AG10803 (cell line): Measurements from ENCODE around the gene PRPF18.
A peak's percentile ranks its signal among the peaks of the same experiment; 100 is the strongest.
"Not testable (repeated sequence)": the region's sequence is repeated elsewhere in the genome, so short reads cannot be mapped to it uniquely, and the experiment has no call there.

Experiments used
- DNase-seq: peaks from one replicate; pipeline ENCODE4 v3.0.0; 2010; ENCODE audit warnings: low read depth
- H3K4me3 ChIP-seq: 2 replicates; pipeline ENCODE4 v1.5.1; 2011; ENCODE audit warnings: mild to moderate bottlenecking, low read length, control low read depth
- TF ChIP-seq, protein P1 (sequence below): conservative IDR thresholded peaks from 2 replicates; pipeline ENCODE4 v1.5.1; 2011; ENCODE audit warnings: mild to moderate bottlenecking, low read length, control low read depth, inconsistent platforms

Gene PRPF18

DNA sequence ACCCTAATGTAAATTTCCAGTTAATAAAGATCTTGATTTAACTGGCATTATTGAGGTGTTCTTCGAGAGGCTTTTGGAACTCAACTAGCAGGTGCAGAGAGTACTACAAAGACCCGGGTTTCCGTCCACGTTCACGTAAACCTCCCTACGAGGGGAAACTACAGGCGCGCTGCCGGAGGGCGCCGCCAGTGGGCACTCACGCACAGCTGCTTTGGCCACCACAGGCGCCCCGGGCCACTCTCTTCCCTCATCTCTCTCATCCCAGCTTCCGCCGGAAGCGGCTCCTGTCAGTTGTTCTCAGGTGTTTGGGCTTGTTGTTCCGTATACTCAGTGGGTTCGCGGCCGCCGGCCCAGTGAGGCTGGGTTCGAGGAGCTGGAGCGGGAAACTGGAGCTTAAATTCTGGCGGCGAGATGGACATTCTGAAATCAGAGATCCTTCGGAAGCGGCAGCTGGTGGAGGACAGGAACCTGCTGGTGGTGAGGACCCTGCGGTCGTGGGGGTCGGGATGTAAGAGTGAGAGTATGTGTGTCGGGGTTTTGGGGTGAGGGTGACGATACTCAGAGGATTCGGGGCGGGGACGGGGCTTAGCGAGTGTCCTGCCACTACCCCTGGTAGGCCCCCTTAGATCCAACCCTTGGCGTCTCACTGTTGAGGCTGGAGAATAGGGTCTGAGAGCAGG is at the start of gene PRPF18:
Gene PRPF18, plus strand, starts transcription at position 290 of the 680 bp plus-strand sequence. Its CDS starts 122 bp downstream, at position 412.
- TF ChIP-seq, protein P1, sequence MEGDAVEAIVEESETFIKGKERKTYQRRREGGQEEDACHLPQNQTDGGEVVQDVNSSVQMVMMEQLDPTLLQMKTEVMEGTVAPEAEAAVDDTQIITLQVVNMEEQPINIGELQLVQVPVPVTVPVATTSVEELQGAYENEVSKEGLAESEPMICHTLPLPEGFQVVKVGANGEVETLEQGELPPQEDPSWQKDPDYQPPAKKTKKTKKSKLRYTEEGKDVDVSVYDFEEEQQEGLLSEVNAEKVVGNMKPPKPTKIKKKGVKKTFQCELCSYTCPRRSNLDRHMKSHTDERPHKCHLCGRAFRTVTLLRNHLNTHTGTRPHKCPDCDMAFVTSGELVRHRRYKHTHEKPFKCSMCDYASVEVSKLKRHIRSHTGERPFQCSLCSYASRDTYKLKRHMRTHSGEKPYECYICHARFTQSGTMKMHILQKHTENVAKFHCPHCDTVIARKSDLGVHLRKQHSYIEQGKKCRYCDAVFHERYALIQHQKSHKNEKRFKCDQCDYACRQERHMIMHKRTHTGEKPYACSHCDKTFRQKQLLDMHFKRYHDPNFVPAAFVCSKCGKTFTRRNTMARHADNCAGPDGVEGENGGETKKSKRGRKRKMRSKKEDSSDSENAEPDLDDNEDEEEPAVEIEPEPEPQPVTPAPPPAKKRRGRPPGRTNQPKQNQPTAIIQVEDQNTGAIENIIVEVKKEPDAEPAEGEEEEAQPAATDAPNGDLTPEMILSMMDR: peak; percentile 95
- H3K4me3 ChIP-seq: peak within 1 kb of the TSS; percentile 100
- DNase-seq: peak; percentile 92

DNA sequence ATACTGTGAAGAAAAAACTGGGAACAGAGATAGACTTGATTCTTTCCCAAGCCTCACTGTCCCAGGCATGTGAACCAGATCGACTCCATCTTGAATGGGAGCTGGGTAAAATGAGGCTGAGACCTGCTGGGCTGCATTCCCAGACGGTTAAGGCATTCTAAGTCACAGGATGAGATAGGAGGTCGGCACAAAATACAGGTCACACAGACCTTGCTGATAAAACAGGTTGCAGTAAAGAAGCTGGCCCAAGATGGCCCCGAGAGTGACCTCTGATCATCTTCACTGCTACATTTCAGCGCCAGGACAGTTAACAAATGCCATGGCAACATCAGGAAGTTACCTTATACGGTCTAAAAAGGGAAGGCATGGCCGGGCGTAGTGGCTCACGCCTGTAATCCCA is 48.8 kb upstream of the PRPF18 start:
- H3K4me3 ChIP-seq, DNase-seq: not testable (repeated sequence)

GRCh38 chr10:13542533-13542932 is 44.2 kb upstream of the PRPF18 start:
- DNase-seq: no peak

DNA sequence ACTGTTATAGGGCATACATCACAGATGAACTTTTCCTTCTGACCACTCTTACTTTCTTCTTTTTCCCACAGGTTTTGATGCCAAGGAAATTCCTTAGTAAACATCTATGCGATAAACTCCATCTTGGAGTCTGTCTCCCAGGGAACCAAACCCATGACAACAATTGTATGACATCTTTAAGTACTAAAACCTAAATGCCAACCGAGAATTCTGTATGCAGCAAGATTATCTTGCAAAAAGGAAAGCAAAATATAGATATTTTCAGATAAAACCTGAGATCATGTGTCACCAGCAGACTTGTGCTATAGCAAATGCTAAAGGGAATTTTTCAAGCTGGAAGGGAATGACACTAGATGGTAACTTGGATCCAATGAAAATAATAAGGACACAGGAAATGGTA is 36.0 kb upstream of the PRPF18 start:
- TF ChIP-seq, protein P1: no peak
- H3K4me3 ChIP-seq: no peak overlapping the region
- DNase-seq: no peak

More at GRCh38 chr10:13542533-13542932, 44.2 kb upstream of the PRPF18 start:
- no peak overlapping the region for H3K4me3 ChIP-seq
- TF ChIP-seq, protein P1: no peak

DNA sequence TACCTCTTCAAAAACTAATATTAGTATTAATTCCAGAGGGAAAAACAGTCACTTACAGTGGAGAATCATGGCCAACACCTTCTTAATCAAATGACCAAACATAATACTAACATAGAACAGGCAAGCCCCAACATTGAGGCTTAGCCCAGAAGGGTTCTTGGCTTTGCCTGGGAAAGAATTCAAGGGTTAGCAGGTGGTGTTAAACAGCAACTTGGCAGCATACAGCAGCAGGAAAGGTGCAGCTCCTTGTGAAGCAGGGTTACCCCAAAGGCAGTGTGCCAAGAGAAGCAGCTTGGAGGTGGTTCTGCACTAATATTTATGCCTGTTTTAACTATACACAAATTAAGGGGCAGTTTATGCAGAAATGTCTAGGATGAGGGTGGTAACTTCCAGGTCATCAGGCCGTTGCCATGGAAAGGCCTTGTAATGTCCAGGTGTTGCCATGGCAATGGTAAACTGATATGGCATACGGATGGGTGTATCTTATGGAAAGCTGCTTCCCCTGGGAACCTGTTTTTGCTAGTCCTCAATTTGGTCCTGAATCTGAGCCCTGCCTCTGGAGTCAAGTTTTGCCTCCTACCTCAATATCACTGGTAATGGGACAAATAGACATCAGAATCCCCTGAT is 30.8 kb upstream of the PRPF18 start:
- no peak for DNase-seq

DNA sequence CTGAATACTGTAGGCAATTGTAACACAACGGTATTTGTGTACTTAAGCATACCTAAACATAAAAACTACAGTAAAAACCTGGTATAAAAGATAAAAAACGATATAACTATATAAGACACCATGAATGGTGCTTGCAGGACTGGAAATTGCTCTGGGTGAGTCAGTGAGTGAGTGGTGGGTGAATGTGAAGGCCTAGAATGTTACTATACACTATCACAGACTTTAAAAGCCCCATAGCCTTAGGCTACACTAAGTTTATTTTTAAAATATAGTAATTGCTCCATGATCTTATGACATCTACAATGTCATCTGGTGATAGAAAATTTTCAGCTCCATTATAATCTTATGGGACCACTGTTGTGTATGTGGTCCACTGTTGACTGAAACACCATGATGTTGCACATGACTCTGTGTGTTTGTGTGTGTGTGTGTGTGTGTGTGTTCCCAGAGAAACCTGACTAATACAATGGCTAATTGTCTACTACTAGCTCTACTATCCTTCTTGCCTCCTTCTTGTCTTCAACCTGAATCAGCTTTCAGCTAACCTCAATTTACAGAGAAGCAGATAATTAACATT is 27.6 kb upstream of the PRPF18 start:
- TF ChIP-seq, protein P1: no peak
- no peak for DNase-seq
- H3K4me3 ChIP-seq: no peak overlapping the region

More for the DNA sequence above, 30.8 kb upstream of the PRPF18 start:
- TF ChIP-seq, protein P1: no peak
- H3K4me3 ChIP-seq: no peak overlapping the region

DNA sequence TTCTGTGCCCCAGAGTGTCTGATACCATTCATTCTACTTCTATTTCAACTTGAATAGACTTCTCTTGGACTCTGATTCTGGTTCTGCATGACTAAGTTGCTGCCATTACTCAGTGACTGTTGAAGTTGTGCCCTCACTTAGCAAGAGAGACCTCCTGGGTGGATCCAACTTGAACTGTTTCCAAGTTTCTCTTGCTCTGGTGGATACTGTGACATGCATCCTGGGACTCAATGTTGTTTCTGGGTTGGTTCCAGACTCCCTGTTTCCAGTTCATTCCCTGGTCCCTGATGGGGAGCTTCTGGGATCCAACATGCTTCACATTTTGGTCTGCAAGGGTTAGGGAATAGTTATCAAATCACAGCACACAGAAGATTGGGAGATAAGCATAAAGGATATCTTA is 26.2 kb upstream of the PRPF18 start:
- DNase-seq: peak; percentile 1
- no peak overlapping the region for H3K4me3 ChIP-seq
- TF ChIP-seq, protein P1: no peak
